Activated T-helper 1 cell treated with anti-CD3 and anti-CD28 coated beads, Interleukin-12 subunit alpha, Interleukin-12 subunit beta, Interleukin-2, Interleukin-4 antibody, amounts not matched to agents 30 ng/mL and 10 ng/mL and 1 ng/mL, durations not matched to agents 14 hours and 24 hours and 36 hours (primary cell): ENCODE data around the gene HNRNPA1L2. TPM values are rescaled to one million over a fixed set of nuclear protein-coding genes. Genes with fewer than 3 reads are reported as not detected.
"Not testable (repeated sequence)": the region's sequence is repeated elsewhere in the genome, so short reads cannot be mapped to it uniquely, and the experiment has no call there.

Experiments
- DNase-seq: peaks from one replicate; pipeline ENCODE4 v3.0.0; 2021; ENCODE audit warnings: low spot score
- H3K27ac Mint-ChIP-seq: one replicate; pipeline ENCODE4 v1.8.0; 2021; ENCODE audit warnings: mild to moderate bottlenecking, mixed read lengths
- H3K27me3 Mint-ChIP-seq: one replicate; pipeline ENCODE4 v1.8.0; 2022; ENCODE audit warnings: mild to moderate bottlenecking, moderate library complexity, mixed read lengths; ENCODE audit not compliant: insufficient read depth
- H3K36me3 Mint-ChIP-seq: one replicate; pipeline ENCODE4 v1.8.0; 2021; ENCODE audit warnings: low read depth, mixed read lengths
- H3K4me1 Mint-ChIP-seq: one replicate; pipeline ENCODE4 v1.8.0; 2021; ENCODE audit warnings: low read depth, mixed read lengths
- H3K4me3 Mint-ChIP-seq: one replicate; pipeline ENCODE4 v1.8.0; 2021; ENCODE audit warnings: mild to moderate bottlenecking, moderate library complexity, mixed read lengths
- H3K9me3 Mint-ChIP-seq: one replicate; pipeline ENCODE4 v1.8.0; 2021; ENCODE audit warnings: mixed read lengths
- intact Hi-C: fragments of 100-400 bp; cut with micrococcal nuclease; formaldehyde crosslinking; loops from one replicate; pipeline ENCODE4 v1.15.1; 2024
- total RNA-seq: library from RNA; stranded (reverse); gene quantifications from 2 replicates; pipeline ENCODE4 v1.2.3, GENCODE V29; 2022

Gene HNRNPA1L2
- total RNA-seq: 8.8 and 9.6 TPM in 2 replicates

GRCh38 chr13:52642131-52642530, at the start of gene HNRNPA1L2:
TSS of gene HNRNPA1L2 (plus strand) at chr13:52642431. CDS start at chr13:52642493, 62 bp downstream.
- H3K27me3 Mint-ChIP-seq: no peaks in the 10 kb centered on the region
- DNase-seq: no peak
- intact Hi-C loops: no loop called here
- no peak within 1 kb of the TSS for H3K27ac Mint-ChIP-seq
- H3K9me3 Mint-ChIP-seq: no peaks in the 10 kb centered on the region
- H3K4me1 Mint-ChIP-seq: peaks cover 5% of the 10 kb centered on the region
- peaks cover 24% of the 10 kb centered on the region for H3K36me3 Mint-ChIP-seq
- H3K4me3 Mint-ChIP-seq: no peak within 1 kb of the TSS

GRCh38 chr13:52593175-52593574, 49.1 kb upstream of the HNRNPA1L2 start:
- H3K4me1 Mint-ChIP-seq, H3K4me3 Mint-ChIP-seq, H3K27ac Mint-ChIP-seq, intact Hi-C loops, H3K9me3 Mint-ChIP-seq, H3K36me3 Mint-ChIP-seq, DNase-seq: not testable (repeated sequence)
- peaks cover 16% of the 10 kb centered on the region for H3K27me3 Mint-ChIP-seq

GRCh38 chr13:52593812-52594211, 48.4 kb upstream of the HNRNPA1L2 start:
- DNase-seq, H3K27ac Mint-ChIP-seq, H3K36me3 Mint-ChIP-seq, H3K4me3 Mint-ChIP-seq, H3K4me1 Mint-ChIP-seq, H3K9me3 Mint-ChIP-seq, intact Hi-C loops: not testable (repeated sequence)
- H3K27me3 Mint-ChIP-seq: peaks cover 15% of the 10 kb centered on the region

- H3K4me3 Mint-ChIP-seq, H3K9me3 Mint-ChIP-seq, H3K4me1 Mint-ChIP-seq, H3K36me3 Mint-ChIP-seq, intact Hi-C loops, DNase-seq, H3K27ac Mint-ChIP-seq: not testable (repeated sequence)
- peaks cover 18% of the 10 kb centered on the region for H3K27me3 Mint-ChIP-seq
Observed at GRCh38 chr13:52594295-52594694, 47.9 kb upstream of the HNRNPA1L2 start.

- H3K4me3 Mint-ChIP-seq: no peak overlapping the region
- peaks cover 17% of the 10 kb centered on the region for H3K27me3 Mint-ChIP-seq
Observed at GRCh38 chr13:52597676-52598075, 44.6 kb upstream of the HNRNPA1L2 start.

GRCh38 chr13:52599037-52599847, 43.0 kb upstream of the HNRNPA1L2 start:
- intact Hi-C loops: loop anchor here (1.0 kb wide), 1 partner anchor 18 kb away; no protein-coding TSS in a partner anchor
- Mint-ChIP-seq H3K27ac (no peak overlapping the region), H3K4me3 (peak overlapping the region; percentile 79), H3K9me3 (no peaks in the 10 kb centered on the region), H3K27me3 (peaks cover 17% of the 10 kb centered on the region), H3K36me3 (no peaks in the 10 kb centered on the region), H3K4me1 (peaks cover 10% of the 10 kb centered on the region)
- no peak for DNase-seq

More at GRCh38 chr13:52597676-52598075, 44.6 kb upstream of the HNRNPA1L2 start:
- intact Hi-C loops: no loop called here
- no peak overlapping the region for H3K27ac Mint-ChIP-seq
- peaks cover 10% of the 10 kb centered on the region for H3K4me1 Mint-ChIP-seq
- no peaks in the 10 kb centered on the region for H3K36me3 Mint-ChIP-seq
- no peaks in the 10 kb centered on the region for H3K9me3 Mint-ChIP-seq
- no peak for DNase-seq

- Mint-ChIP-seq H3K4me1 (peaks cover 10% of the 10 kb centered on the region), H3K27ac (no peak overlapping the region), H3K36me3 (no peaks in the 10 kb centered on the region), H3K27me3 (peaks cover 16% of the 10 kb centered on the region), H3K9me3 (no peaks in the 10 kb centered on the region), H3K4me3 (peak overlapping the region; percentile 79)
- no peak for DNase-seq
- intact Hi-C loops: loop anchor here (1.0 kb wide), 1 partner anchor 17 kb away; no protein-coding TSS in a partner anchor
Observed at GRCh38 chr13:52599848-52600603, 42.2 kb upstream of the HNRNPA1L2 start.

GRCh38 chr13:52600666-52601065, 41.6 kb upstream of the HNRNPA1L2 start:
- H3K9me3 Mint-ChIP-seq: no peaks in the 10 kb centered on the region
- peak overlapping the region; percentile 65 for H3K4me3 Mint-ChIP-seq
- H3K27me3 Mint-ChIP-seq: peaks cover 20% of the 10 kb centered on the region
- H3K27ac Mint-ChIP-seq: no peak overlapping the region
- intact Hi-C loops: no loop called here
- peaks cover 10% of the 10 kb centered on the region for H3K4me1 Mint-ChIP-seq
- H3K36me3 Mint-ChIP-seq: no peaks in the 10 kb centered on the region
- no peak for DNase-seq

- peaks cover 20% of the 10 kb centered on the region for H3K27me3 Mint-ChIP-seq
- H3K4me1 Mint-ChIP-seq, intact Hi-C loops, H3K36me3 Mint-ChIP-seq, H3K27ac Mint-ChIP-seq, H3K9me3 Mint-ChIP-seq, DNase-seq, H3K4me3 Mint-ChIP-seq: not testable (repeated sequence)
Observed at GRCh38 chr13:52603316-52603715, 38.9 kb upstream of the HNRNPA1L2 start.

GRCh38 chr13:52606126-52606525, 36.1 kb upstream of the HNRNPA1L2 start:
- H3K36me3 Mint-ChIP-seq, H3K4me1 Mint-ChIP-seq, intact Hi-C loops, H3K9me3 Mint-ChIP-seq, DNase-seq, H3K27ac Mint-ChIP-seq, H3K4me3 Mint-ChIP-seq: not testable (repeated sequence)
- peaks cover 15% of the 10 kb centered on the region for H3K27me3 Mint-ChIP-seq

GRCh38 chr13:52606795-52607194, 35.4 kb upstream of the HNRNPA1L2 start:
- H3K27ac Mint-ChIP-seq, DNase-seq, H3K4me3 Mint-ChIP-seq, intact Hi-C loops, H3K4me1 Mint-ChIP-seq, H3K36me3 Mint-ChIP-seq, H3K9me3 Mint-ChIP-seq: not testable (repeated sequence)
- H3K27me3 Mint-ChIP-seq: peaks cover 15% of the 10 kb centered on the region

- peaks cover 16% of the 10 kb centered on the region for H3K27me3 Mint-ChIP-seq
- not testable (repeated sequence) for H3K4me1 Mint-ChIP-seq, H3K4me3 Mint-ChIP-seq, H3K9me3 Mint-ChIP-seq, H3K36me3 Mint-ChIP-seq, H3K27ac Mint-ChIP-seq, DNase-seq
- intact Hi-C loops: loop anchor here (2.0 kb wide), 1 partner anchor 201 kb away; no protein-coding TSS in a partner anchor
Observed at GRCh38 chr13:52608184-52608583, 34.0 kb upstream of the HNRNPA1L2 start.
